ENCODE results near the gene KIF1A. TPM values are rescaled to one million over a fixed set of nuclear protein-coding genes. Genes with fewer than 3 reads are reported as not detected.

The KIF1A gene
- total and polyA plus RNA-seq, 2 of the 8 experiments (the other 6 are each of a cell fraction or from before 2014, with no cell fraction given) = 61.3 to 281 TPM

- TF ChIP-seq EZH2 (IDR thresholded peaks at IDR 0.05; ENCODE audit: low read depth, low read length, severe bottlenecking) = no peak
Observed at GRCh38 chr2:240789051-240789453, 31.0 kb downstream of the KIF1A start (continued).
